ENCODE data around the gene GDF10.

Gene GDF10

GRCh38 chr10:47305566-47305965 is 5.6 kb downstream of the GDF10 start:
- Histone ChIP-seq H3K4me2 (ENCODE audit: low read length) (no peak overlapping the region), H3K9ac (ENCODE audit: low read length) (no peak overlapping the region), H3K27me3 (ENCODE audit: low read depth, low read length) (no peaks in the 10 kb centered on the region), H3K9me3 (ENCODE audit: insufficient read depth, low read length) (no peaks in the 10 kb centered on the region), H4K20me1 (ENCODE audit: insufficient read depth, low read length) (no peaks in the 10 kb centered on the region), H2AFZ (ENCODE audit: low read depth, low read length) (no peak overlapping the region), H3K27ac (ENCODE audit: low read length) (no peak overlapping the region), H3K4me1 (ENCODE audit: low read length) (no peaks in the 10 kb centered on the region), H3K36me3 (replicated peaks; ENCODE audit: low read depth, low read length) (no peaks in the 10 kb centered on the region), H3K79me2 (ENCODE audit: low read length) (no peaks in the 10 kb centered on the region), H3K4me3 (ENCODE audit: low read length) (no peak overlapping the region)
- TF ChIP-seq EZH2phosphoT487 (IDR thresholded peaks at IDR 0.05; ENCODE audit: low read depth) (no peak), CTCF (IDR thresholded peaks at IDR 0.05; ENCODE audit: low read depth, low read length) (no peak)

- Histone ChIP-seq H3K4me1 (ENCODE audit: low read length) (peaks cover 3% of the 10 kb centered on the region), H4K20me1 (ENCODE audit: insufficient read depth, low read length) (no peaks in the 10 kb centered on the region), H3K27ac (ENCODE audit: low read length) (no peak overlapping the region), H3K4me2 (ENCODE audit: low read length) (no peak overlapping the region), H3K27me3 (ENCODE audit: low read depth, low read length) (no peaks in the 10 kb centered on the region), H3K9ac (ENCODE audit: low read length) (no peak overlapping the region), H2AFZ (ENCODE audit: low read depth, low read length) (no peak overlapping the region), H3K36me3 (replicated peaks; ENCODE audit: low read depth, low read length) (no peaks in the 10 kb centered on the region), H3K9me3 (ENCODE audit: insufficient read depth, low read length) (no peaks in the 10 kb centered on the region), H3K4me3 (ENCODE audit: low read length) (no peak overlapping the region), H3K79me2 (ENCODE audit: low read length) (no peaks in the 10 kb centered on the region)
- TF ChIP-seq EZH2phosphoT487 (IDR thresholded peaks at IDR 0.05; ENCODE audit: low read depth), result no peak
- no peak for TF ChIP-seq CTCF (IDR thresholded peaks at IDR 0.05; ENCODE audit: low read depth, low read length)
Measured at GRCh38 chr10:47306387-47307210, 6.6 kb downstream of the GDF10 start.

GRCh38 chr10:47307381-47307780 is 7.4 kb downstream of the GDF10 start:
- Histone ChIP-seq H3K36me3 (replicated peaks; ENCODE audit: low read depth, low read length) (no peaks in the 10 kb centered on the region), H3K27me3 (ENCODE audit: low read depth, low read length) (no peaks in the 10 kb centered on the region), H2AFZ (ENCODE audit: low read depth, low read length) (no peak overlapping the region), H3K9me3 (ENCODE audit: insufficient read depth, low read length) (no peaks in the 10 kb centered on the region), H3K9ac (ENCODE audit: low read length) (no peak overlapping the region), H3K4me3 (ENCODE audit: low read length) (no peak overlapping the region), H3K27ac (ENCODE audit: low read length) (no peak overlapping the region), H3K4me1 (ENCODE audit: low read length) (peaks cover 8% of the 10 kb centered on the region), H3K79me2 (ENCODE audit: low read length) (no peaks in the 10 kb centered on the region), H4K20me1 (ENCODE audit: insufficient read depth, low read length) (no peaks in the 10 kb centered on the region), H3K4me2 (ENCODE audit: low read length) (no peak overlapping the region)
- TF ChIP-seq CTCF (IDR thresholded peaks at IDR 0.05; ENCODE audit: low read depth, low read length) (no peak), EZH2phosphoT487 (IDR thresholded peaks at IDR 0.05; ENCODE audit: low read depth) (no peak)

- Histone ChIP-seq H3K4me2 (ENCODE audit: low read length) (no peak overlapping the region), H3K9ac (ENCODE audit: low read length) (no peak overlapping the region), H3K79me2 (ENCODE audit: low read length) (no peaks in the 10 kb centered on the region), H3K27ac (ENCODE audit: low read length) (no peak overlapping the region), H2AFZ (ENCODE audit: low read depth, low read length) (no peak overlapping the region), H3K9me3 (ENCODE audit: insufficient read depth, low read length) (no peaks in the 10 kb centered on the region), H3K27me3 (ENCODE audit: low read depth, low read length) (no peaks in the 10 kb centered on the region), H3K4me3 (ENCODE audit: low read length) (no peak overlapping the region), H4K20me1 (ENCODE audit: insufficient read depth, low read length) (no peaks in the 10 kb centered on the region), H3K4me1 (ENCODE audit: low read length) (peaks cover 8% of the 10 kb centered on the region), H3K36me3 (replicated peaks; ENCODE audit: low read depth, low read length) (no peaks in the 10 kb centered on the region)
- no peak for TF ChIP-seq EZH2phosphoT487 (IDR thresholded peaks at IDR 0.05; ENCODE audit: low read depth)
- no peak for TF ChIP-seq CTCF (IDR thresholded peaks at IDR 0.05; ENCODE audit: low read depth, low read length)
Measured at GRCh38 chr10:47308775-47309174, 8.8 kb downstream of the GDF10 start.

Data from OCI-LY3 (cell line).